Vagina (tissue), 2 donors: ENCODE data around the gene BET1L.

Source experiments
- POLR2A ChIP-seq, 2 donors: fragments of 450-650 bp; IDR thresholded peaks; one replicate each; pipeline ENCODE4 v1.6.1; 2017; ENCODE audit warnings: antibody characterized with exemption in 2 of 2, mild to moderate bottlenecking in 2 of 2, moderate library complexity in 2 of 2
- TF ChIP-seq, protein P1 (sequence below), 3 experiments: fragments of 450-650 bp in 2 of 3; fragments of 200-600 bp in 1 of 3; sonication (generic) in 1 of 3; IDR thresholded peaks; one replicate each; pipeline ENCODE4 v1.5.1; 2017 to 2019; ENCODE audit warnings: antibody characterized with exemption in 3 of 3, mild to moderate bottlenecking in 2 of 3, moderate library complexity in 2 of 3

GRCh38 chr11:255816-256215 is 48.6 kb upstream of the BET1L start:
- TF ChIP-seq, protein P1, sequence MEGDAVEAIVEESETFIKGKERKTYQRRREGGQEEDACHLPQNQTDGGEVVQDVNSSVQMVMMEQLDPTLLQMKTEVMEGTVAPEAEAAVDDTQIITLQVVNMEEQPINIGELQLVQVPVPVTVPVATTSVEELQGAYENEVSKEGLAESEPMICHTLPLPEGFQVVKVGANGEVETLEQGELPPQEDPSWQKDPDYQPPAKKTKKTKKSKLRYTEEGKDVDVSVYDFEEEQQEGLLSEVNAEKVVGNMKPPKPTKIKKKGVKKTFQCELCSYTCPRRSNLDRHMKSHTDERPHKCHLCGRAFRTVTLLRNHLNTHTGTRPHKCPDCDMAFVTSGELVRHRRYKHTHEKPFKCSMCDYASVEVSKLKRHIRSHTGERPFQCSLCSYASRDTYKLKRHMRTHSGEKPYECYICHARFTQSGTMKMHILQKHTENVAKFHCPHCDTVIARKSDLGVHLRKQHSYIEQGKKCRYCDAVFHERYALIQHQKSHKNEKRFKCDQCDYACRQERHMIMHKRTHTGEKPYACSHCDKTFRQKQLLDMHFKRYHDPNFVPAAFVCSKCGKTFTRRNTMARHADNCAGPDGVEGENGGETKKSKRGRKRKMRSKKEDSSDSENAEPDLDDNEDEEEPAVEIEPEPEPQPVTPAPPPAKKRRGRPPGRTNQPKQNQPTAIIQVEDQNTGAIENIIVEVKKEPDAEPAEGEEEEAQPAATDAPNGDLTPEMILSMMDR (IDR thresholded peaks at IDR 0.05): no peak
- TF ChIP-seq POLR2A (IDR thresholded peaks at IDR 0.05): no peak
